HCT116 (cell line): ENCODE data around the gene SESN1.

Experiments used
- CEBPB ChIP-seq: IDR thresholded peaks from 2 replicates; pipeline ENCODE4 v1.6.1; 2012; ENCODE audit warnings: low read depth
- EGR1 ChIP-seq: IDR thresholded peaks from 2 replicates; pipeline ENCODE4 v1.6.1; 2012; ENCODE audit warnings: low read depth
- EZH2 ChIP-seq: fragments of 200-600 bp; sonication (generic); IDR thresholded peaks from 2 replicates; pipeline ENCODE4 v1.6.1; 2017; ENCODE audit warnings: antibody characterized with exemption, mixed run types
- EZH2phosphoT487 ChIP-seq: fragments of 200-600 bp; IDR thresholded peaks from 2 replicates; pipeline ENCODE4 v1.6.1; 2018; ENCODE audit warnings: antibody characterized with exemption, borderline replicate concordance
- POLR2A ChIP-seq: IDR thresholded peaks from 2 replicates; pipeline ENCODE4 v1.7.0; 2011; ENCODE audit warnings: borderline replicate concordance; ENCODE audit not compliant: insufficient read depth, insufficient read length; ENCODE audit errors: extremely low read depth
- POLR2AphosphoS5 ChIP-seq: IDR thresholded peaks from 2 replicates; pipeline ENCODE4 v1.6.1; 2011; ENCODE audit warnings: mild to moderate bottlenecking, low read depth, low read length, moderate library complexity
- YY1 ChIP-seq: IDR thresholded peaks from 2 replicates; pipeline ENCODE4 v1.6.1; 2011; ENCODE audit warnings: low read length, low read depth, moderate library complexity, mild to moderate bottlenecking; ENCODE audit not compliant: insufficient replicate concordance; ENCODE audit errors: extremely low read depth
- TF ChIP-seq, protein P1 (sequence below), 3 experiments: fragments of 200-600 bp in 1 of 3; sonication (generic) in 1 of 3; IDR thresholded peaks in 2 of 3; conservative IDR thresholded peaks in 1 of 3; 2 replicates each; pipeline ENCODE4 v1.5.1; 2012 to 2017; ENCODE audit warnings: low read depth in 2 of 3, low read length in 2 of 3, antibody characterized with exemption in 1 of 3, borderline replicate concordance in 1 of 3, control low read depth in 1 of 3, mild to moderate bottlenecking in 1 of 3, mixed read lengths in 1 of 3, mixed run types in 1 of 3, moderate library complexity in 1 of 3; ENCODE audit not compliant: insufficient read depth in 1 of 3
- TF ChIP-seq, protein P2 (sequence below): IDR thresholded peaks from 2 replicates; pipeline ENCODE4 v1.6.1; 2011; ENCODE audit warnings: mild to moderate bottlenecking, low read length, moderate library complexity; ENCODE audit not compliant: insufficient replicate concordance; ENCODE audit errors: extremely low read depth
- TF ChIP-seq, protein P3 (sequence below): IDR thresholded peaks from 2 replicates; pipeline ENCODE4 v1.6.1; 2012
- TF ChIP-seq, protein P4 (sequence below): IDR thresholded peaks from 2 replicates; pipeline ENCODE4 v1.6.1; 2012; ENCODE audit warnings: low read depth
- TF ChIP-seq, protein P5 (sequence below): IDR thresholded peaks from 2 replicates; pipeline ENCODE4 v1.6.1; 2012

DNA sequence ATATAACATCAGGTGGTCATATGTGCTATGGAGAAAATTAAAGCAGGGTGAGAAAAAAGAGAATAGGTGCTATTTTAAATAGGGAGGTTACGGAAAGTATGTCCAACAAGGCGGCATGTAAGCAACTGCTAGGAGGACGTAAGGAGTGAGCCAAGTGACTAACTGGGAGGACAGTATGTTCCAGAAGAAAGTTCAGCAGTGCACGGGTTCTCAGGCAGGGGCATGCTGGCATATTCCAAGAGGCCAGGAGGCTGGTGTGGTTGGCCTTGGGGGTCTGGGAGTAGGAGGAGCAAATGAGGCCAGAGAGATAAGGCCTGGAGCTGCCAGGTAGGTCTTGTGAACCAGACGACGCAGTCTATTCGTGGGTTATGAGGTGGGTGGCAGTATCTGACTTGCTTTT lies 134.0 kb downstream of the SESN1 start:
- TF ChIP-seq, protein P1, sequence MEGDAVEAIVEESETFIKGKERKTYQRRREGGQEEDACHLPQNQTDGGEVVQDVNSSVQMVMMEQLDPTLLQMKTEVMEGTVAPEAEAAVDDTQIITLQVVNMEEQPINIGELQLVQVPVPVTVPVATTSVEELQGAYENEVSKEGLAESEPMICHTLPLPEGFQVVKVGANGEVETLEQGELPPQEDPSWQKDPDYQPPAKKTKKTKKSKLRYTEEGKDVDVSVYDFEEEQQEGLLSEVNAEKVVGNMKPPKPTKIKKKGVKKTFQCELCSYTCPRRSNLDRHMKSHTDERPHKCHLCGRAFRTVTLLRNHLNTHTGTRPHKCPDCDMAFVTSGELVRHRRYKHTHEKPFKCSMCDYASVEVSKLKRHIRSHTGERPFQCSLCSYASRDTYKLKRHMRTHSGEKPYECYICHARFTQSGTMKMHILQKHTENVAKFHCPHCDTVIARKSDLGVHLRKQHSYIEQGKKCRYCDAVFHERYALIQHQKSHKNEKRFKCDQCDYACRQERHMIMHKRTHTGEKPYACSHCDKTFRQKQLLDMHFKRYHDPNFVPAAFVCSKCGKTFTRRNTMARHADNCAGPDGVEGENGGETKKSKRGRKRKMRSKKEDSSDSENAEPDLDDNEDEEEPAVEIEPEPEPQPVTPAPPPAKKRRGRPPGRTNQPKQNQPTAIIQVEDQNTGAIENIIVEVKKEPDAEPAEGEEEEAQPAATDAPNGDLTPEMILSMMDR (IDR thresholded peaks at IDR 0.05 in 2 of 3, conservative IDR thresholded peaks at IDR 0.05 in 1 of 3; ENCODE audit: borderline replicate concordance in 1 of 3, insufficient read depth in 1 of 3, low read depth in 2 of 3, low read length in 2 of 3): no peak
- TF ChIP-seq EZH2 (no peak), EZH2phosphoT487 (no peak), POLR2A (no peak), POLR2AphosphoS5 (no peak), EGR1 (no peak), CEBPB (no peak), YY1 (no peak)
- TF ChIP-seq, protein P2, sequence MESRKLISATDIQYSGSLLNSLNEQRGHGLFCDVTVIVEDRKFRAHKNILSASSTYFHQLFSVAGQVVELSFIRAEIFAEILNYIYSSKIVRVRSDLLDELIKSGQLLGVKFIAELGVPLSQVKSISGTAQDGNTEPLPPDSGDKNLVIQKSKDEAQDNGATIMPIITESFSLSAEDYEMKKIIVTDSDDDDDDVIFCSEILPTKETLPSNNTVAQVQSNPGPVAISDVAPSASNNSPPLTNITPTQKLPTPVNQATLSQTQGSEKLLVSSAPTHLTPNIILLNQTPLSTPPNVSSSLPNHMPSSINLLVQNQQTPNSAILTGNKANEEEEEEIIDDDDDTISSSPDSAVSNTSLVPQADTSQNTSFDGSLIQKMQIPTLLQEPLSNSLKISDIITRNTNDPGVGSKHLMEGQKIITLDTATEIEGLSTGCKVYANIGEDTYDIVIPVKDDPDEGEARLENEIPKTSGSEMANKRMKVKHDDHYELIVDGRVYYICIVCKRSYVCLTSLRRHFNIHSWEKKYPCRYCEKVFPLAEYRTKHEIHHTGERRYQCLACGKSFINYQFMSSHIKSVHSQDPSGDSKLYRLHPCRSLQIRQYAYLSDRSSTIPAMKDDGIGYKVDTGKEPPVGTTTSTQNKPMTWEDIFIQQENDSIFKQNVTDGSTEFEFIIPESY: no peak
- TF ChIP-seq, protein P3, sequence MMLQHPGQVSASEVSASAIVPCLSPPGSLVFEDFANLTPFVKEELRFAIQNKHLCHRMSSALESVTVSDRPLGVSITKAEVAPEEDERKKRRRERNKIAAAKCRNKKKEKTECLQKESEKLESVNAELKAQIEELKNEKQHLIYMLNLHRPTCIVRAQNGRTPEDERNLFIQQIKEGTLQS: no peak
- TF ChIP-seq, protein P4, sequence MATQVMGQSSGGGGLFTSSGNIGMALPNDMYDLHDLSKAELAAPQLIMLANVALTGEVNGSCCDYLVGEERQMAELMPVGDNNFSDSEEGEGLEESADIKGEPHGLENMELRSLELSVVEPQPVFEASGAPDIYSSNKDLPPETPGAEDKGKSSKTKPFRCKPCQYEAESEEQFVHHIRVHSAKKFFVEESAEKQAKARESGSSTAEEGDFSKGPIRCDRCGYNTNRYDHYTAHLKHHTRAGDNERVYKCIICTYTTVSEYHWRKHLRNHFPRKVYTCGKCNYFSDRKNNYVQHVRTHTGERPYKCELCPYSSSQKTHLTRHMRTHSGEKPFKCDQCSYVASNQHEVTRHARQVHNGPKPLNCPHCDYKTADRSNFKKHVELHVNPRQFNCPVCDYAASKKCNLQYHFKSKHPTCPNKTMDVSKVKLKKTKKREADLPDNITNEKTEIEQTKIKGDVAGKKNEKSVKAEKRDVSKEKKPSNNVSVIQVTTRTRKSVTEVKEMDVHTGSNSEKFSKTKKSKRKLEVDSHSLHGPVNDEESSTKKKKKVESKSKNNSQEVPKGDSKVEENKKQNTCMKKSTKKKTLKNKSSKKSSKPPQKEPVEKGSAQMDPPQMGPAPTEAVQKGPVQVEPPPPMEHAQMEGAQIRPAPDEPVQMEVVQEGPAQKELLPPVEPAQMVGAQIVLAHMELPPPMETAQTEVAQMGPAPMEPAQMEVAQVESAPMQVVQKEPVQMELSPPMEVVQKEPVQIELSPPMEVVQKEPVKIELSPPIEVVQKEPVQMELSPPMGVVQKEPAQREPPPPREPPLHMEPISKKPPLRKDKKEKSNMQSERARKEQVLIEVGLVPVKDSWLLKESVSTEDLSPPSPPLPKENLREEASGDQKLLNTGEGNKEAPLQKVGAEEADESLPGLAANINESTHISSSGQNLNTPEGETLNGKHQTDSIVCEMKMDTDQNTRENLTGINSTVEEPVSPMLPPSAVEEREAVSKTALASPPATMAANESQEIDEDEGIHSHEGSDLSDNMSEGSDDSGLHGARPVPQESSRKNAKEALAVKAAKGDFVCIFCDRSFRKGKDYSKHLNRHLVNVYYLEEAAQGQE: no peak
- TF ChIP-seq, protein P5, sequence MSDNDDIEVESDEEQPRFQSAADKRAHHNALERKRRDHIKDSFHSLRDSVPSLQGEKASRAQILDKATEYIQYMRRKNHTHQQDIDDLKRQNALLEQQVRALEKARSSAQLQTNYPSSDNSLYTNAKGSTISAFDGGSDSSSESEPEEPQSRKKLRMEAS: no peak
